Adrenal gland (tissue), 5 donors: ENCODE measurements around the gene KIAA1958.

Experiments
- POLR2A ChIP-seq, 2 donors: fragments of 450-650 bp; IDR thresholded peaks; one replicate each; pipeline ENCODE4 v1.6.1; 2017; ENCODE audit warnings: antibody characterized with exemption in 2 of 2, mild to moderate bottlenecking in 2 of 2, moderate library complexity in 1 of 2
- TF ChIP-seq, protein P1 (sequence below), 6 experiments: fragments of 450-650 bp in 4 of 6; fragments of 200-600 bp in 2 of 6; sonication (generic) in 1 of 6; IDR thresholded peaks; 1 replicate in 5 of 6; 2 replicates in 1 of 6; pipeline versions ENCODE4 v1.5.1 to v1.8.0; 2016 to 2021; ENCODE audit warnings: antibody characterized with exemption in 6 of 6, mild to moderate bottlenecking in 2 of 6, moderate library complexity in 1 of 6
- donor health status: DM: no; HTN: no; CAD: no.

DNA sequence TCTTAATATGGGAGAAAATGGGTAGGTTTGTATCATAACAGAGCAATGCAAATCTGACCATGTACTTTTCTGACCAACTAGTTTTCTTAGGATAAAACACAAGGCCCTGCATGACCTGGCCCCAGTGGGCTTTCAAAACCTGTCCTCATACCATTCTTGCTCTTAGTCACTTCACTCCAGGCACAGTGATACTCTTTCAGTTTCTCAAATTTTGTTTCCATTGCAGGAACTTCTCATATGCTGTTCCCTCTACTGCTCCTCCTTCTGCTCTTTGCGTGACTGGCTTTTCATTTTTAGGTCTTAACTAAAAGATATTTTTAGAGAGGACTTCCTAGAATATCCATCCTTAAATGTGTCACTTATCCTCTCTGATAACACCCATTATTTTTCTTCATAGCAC lies 118.9 kb downstream of the KIAA1958 start:
- no peak for TF ChIP-seq POLR2A (IDR thresholded peaks at IDR 0.05)
- TF ChIP-seq, protein P1, sequence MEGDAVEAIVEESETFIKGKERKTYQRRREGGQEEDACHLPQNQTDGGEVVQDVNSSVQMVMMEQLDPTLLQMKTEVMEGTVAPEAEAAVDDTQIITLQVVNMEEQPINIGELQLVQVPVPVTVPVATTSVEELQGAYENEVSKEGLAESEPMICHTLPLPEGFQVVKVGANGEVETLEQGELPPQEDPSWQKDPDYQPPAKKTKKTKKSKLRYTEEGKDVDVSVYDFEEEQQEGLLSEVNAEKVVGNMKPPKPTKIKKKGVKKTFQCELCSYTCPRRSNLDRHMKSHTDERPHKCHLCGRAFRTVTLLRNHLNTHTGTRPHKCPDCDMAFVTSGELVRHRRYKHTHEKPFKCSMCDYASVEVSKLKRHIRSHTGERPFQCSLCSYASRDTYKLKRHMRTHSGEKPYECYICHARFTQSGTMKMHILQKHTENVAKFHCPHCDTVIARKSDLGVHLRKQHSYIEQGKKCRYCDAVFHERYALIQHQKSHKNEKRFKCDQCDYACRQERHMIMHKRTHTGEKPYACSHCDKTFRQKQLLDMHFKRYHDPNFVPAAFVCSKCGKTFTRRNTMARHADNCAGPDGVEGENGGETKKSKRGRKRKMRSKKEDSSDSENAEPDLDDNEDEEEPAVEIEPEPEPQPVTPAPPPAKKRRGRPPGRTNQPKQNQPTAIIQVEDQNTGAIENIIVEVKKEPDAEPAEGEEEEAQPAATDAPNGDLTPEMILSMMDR (IDR thresholded peaks at IDR 0.05) = no peak
